ENCODE measurements around the gene PICK1.

DNA sequence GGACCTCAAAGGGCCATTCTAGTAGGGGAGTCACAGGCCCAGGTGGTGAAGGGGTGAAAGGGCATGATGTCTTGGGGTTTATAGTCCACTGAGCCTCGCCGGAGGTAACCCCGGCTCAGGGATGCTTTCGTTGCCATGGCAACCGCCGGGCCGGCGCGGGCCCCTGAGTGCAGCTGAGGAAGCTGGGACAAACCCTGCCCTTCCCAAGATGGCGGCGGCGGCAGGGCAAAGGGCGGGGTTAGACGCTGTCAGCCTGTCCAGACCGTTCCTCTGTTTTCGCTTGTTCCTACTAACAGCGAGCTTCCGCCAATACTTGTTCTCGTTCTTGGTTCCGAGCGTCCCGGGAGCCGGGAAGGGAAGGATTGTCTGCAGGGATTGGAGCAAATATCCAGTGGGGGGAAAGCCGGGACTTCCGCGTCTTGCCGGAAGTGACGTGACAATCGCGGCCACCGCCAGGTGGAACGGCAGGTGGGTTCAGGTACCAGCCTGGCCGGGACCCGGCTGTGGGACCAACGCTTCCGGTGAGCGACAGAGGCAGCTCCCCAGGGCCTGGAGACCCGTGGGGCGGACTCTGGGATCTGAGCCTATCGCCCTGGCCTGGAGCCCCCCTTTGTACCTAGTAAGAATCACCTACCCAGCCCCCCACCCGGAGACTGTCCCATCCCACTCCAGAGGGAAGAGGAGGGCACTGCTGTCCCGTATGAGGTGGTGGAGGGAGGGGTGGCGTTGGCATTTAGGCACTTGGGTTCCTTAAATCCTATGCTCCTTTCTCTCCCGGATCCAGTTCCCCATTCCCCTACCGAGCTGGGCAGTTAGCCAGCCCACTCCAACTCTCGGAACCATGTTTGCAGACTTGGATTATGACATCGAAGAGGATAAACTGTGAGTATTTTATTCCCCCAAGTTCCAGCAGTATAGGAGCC is at the start of gene PICK1:
- TF ChIP-seq, protein P1, sequence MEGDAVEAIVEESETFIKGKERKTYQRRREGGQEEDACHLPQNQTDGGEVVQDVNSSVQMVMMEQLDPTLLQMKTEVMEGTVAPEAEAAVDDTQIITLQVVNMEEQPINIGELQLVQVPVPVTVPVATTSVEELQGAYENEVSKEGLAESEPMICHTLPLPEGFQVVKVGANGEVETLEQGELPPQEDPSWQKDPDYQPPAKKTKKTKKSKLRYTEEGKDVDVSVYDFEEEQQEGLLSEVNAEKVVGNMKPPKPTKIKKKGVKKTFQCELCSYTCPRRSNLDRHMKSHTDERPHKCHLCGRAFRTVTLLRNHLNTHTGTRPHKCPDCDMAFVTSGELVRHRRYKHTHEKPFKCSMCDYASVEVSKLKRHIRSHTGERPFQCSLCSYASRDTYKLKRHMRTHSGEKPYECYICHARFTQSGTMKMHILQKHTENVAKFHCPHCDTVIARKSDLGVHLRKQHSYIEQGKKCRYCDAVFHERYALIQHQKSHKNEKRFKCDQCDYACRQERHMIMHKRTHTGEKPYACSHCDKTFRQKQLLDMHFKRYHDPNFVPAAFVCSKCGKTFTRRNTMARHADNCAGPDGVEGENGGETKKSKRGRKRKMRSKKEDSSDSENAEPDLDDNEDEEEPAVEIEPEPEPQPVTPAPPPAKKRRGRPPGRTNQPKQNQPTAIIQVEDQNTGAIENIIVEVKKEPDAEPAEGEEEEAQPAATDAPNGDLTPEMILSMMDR (IDR thresholded peaks at IDR 0.05): peak in 2 of 3 donors; percentile 20 to 55
- peak; percentile 57 for TF ChIP-seq POLR2A (IDR thresholded peaks at IDR 0.05)
